Stimulated activated CD4-positive, alpha-beta T cell treated with anti-CD3 and anti-CD28 coated beads, TNF-alpha, amount 100 ng/mL, for 24 hours (primary cell): ENCODE results near the gene SYNPO.

Experiments used
- DNase-seq, 3 experiments: peaks; one replicate each; pipeline ENCODE4 v3.0.0-alpha.2; 2020; ENCODE audit warnings: low read depth in 3 of 3

Gene SYNPO, protein sequence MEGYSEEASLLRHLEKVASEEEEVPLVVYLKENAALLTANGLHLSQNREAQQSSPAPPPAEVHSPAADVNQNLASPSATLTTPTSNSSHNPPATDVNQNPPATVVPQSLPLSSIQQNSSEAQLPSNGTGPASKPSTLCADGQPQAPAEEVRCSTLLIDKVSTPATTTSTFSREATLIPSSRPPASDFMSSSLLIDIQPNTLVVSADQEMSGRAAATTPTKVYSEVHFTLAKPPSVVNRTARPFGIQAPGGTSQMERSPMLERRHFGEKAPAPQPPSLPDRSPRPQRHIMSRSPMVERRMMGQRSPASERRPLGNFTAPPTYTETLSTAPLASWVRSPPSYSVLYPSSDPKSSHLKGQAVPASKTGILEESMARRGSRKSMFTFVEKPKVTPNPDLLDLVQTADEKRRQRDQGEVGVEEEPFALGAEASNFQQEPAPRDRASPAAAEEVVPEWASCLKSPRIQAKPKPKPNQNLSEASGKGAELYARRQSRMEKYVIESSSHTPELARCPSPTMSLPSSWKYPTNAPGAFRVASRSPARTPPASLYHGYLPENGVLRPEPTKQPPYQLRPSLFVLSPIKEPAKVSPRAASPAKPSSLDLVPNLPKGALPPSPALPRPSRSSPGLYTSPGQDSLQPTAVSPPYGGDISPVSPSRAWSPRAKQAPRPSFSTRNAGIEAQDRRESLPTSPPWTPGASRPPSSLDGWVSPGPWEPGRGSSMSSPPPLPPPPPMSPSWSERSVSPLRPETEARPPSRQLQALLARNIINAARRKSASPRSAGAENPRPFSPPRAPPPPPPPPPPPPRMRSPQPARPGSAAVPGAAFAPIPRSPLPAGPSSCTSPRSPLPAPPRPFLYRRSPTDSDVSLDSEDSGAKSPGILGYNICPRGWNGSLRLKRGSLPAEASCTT

DNA sequence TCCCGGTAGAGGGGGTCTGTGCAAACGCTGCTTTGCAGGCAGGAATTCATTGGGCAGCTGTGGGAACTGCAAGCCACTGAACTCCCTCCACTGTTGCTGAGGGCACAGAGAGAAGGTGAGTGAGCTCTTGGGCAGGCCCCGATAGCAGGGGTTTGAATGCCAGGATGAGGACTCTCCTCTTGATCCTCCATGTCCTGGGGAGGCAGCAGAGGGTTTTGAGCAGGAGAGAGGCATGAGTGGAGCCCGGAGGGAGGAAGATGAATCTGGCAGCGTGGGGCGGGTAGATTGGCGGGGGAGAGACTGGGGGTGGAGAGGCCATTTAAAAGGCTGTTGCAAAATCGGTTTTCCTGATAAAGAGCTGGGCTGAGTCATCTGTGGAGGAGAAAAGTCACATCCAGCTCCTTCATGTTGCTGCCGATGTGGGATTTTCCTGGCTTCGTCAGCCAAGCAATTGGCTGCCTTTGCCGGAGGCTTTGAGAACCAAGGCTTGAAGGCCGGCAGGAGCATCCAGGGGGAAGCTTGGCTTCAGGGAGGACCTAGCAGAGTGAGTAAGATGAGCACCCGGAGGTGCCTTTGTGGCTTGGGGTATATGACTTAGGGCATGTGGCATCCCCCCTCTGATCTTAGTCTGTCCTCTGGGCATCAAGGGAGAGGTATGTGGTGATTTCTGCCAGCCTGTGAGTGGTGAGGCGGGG lies at the start of gene SYNPO:
TSS of gene SYNPO (plus strand) at position 350 of the 695 bp plus-strand sequence. CDS start 7,616 bp downstream, outside the sequence.
- no peak for DNase-seq

DNA sequence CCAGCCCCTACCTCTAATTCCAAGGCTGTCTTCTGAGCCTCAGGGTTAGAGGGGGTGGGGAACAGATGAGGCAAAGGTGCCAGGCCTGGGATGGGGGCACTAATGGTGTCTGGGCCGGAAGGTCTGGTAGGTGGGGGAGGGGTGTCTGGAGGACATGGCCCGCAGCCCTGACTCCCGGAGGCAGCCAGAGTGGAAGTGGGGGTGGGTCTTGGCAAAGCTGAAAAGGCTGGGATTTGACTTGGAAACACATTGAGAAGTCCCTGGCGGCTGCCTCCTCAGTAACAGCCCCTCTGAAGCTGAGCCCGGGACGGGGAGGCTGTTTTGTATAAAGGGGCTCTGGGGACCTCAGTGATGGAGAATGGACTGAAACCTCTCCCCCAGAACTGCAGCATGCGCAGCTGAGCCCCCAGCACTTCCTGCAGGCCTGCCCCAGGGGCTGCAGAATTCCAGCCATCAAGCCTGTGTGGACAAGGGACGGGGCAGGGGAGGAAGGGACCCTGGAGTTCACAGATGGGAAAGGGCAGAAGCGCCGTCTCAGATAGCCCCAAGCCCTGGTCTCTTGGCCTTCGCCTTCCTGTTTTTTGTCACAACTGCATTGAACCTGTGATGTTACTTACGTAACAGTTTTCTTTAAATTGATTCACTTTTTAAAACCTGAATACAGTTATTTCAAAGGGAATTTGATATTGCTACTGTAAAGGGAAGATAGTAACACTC lies 49.3 kb upstream of the SYNPO start:
- DNase-seq = no peak

DNA sequence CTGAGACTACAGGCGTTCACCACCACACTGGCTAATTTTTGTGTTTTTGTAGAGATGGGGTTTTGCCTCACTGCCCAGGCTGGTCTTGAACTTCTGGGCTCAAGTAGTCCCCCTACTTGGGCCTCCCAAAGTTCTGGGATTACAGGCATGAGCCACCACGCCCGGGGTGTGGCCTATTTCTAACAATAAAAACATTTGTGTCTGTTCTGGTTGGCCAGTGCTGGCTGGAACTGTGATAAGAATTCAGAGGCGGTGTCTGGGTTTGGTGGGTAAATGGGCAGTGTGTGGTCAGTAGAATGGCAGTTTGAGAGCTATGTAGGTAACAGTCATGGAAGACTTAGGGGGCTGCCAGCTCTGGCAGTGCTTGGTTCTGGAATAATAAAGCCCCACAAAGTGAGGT lies 46.9 kb upstream of the SYNPO start:
- DNase-seq = no peak

DNA sequence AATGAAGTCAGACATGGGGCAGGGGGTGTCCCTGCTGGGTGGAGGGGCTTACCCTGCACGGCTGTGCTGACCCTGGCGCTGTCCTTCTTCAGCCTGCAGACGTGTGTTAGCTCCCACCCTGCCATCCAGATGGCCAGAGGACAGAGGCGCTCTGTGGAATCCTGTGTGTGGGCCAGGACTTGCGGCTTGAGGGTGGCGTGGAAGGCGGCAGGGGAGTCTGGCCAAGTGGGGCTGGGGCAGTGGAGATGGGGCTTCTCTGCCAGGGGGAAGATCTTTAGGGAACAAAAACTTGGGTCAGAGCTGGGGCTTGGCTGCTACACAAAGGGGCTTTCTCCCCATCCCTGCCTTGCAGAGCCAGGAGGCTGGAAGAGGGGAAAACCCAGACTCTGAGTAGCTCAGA lies 46.5 kb upstream of the SYNPO start:
- DNase-seq = no peak

DNA sequence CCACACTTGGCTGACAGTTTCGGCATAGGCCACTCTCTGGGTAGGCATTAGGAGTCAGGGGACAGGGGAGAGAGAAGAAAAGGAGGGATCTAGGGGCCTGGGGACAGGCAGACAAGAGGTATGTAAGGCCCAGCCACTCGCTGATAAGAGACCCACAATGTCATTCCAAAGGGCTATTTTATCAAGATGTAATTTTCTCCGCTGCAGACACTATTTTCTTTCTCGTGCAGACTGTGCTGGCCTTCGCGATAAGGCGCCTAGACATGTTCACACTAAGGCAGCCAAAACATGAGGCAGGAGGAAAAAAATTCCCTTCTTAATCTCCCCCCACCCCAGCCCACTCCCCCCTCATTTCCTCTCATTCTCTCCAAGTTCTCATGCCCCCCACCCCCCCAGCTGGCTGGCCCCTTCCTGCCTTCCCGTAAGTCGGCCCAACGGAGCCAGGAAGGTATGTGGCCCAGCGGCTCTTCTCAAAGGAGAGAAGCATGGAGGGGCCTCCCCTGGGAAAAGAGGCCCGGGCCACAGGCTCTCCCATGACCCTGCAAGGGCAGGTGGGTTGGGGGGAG lies 44.9 kb upstream of the SYNPO start:
- DNase-seq = no peak

DNA sequence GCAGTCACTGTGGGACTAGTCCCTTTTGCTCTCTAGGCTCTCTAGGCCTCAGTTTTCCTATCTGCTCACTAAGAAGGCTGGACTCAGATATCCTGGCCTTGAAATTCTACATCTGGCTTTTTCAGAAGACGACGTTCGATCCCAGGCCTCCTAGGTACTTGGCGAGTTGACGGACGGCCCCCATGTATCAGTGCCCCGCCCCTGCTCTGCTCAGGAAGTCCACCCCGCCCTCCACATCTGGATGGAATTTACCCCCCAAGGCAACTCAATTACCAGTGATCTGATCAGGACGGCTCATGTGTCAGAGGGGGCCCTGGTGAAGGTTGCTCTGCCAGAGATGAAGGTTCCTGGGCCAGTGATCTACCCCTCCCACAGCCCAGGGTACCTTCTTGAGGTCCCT lies 44.1 kb upstream of the SYNPO start:
- no peak for DNase-seq

DNA sequence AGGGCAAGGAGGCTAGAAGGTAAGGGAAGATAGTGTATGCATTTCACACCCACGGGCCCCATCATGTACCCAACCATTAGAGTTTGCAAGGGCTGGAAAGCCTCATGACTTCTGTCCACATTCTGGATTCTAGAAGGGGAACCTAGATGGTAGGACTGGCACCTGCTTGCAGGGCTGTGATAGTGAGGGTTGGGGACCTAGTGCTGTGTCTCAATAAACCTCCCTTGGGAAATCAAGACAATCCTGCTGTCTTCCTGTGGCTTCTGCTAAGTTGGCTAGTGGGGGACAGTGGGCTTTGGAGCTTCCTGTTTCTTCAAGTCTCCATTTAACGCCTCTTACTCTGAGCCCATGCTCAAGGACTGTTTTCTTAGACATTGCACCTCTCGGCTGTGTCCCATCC lies 43.6 kb upstream of the SYNPO start:
- DNase-seq = no peak

DNA sequence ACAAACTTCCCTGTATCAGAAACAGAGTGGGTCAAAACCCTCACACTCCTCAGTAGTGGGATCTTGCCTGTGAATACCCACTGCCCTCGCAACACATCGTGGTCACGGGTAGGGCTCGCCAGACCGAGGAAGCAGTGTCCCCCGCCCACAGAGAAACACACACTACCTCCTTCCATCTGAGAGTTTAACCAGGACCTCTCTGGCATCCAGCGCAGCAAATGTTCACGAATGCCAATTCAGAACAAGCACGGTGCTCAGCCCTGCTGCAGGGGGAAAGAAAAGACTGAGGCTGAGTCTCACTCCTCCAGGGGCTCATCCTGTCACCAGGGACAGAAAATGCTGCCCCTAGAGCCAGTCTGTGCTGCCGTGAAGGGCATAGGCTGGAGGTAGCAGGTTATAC lies 42.5 kb upstream of the SYNPO start:
- DNase-seq = no peak

DNA sequence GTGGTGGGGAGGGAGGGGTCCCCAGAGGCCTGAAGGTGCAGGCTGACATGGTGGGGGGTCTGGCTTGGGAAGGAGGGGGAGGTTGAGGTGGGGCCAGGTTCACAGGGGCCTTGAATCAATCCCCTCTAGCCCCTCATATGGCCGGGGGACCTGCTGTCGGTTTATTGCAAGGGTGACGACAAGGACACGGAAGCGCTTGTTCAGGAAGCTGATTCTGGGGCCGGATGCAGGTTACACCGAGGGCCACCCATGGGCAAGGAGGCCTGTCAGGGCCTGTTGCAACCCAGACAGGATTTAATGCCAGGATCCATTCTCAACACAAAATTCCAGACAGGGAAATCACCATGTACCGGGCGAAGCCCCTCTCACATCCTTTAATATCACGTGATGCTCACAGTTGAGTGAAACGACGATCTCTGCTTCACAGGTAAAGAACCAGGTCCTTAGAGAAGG lies 41.6 kb upstream of the SYNPO start:
- no peak for DNase-seq

DNA sequence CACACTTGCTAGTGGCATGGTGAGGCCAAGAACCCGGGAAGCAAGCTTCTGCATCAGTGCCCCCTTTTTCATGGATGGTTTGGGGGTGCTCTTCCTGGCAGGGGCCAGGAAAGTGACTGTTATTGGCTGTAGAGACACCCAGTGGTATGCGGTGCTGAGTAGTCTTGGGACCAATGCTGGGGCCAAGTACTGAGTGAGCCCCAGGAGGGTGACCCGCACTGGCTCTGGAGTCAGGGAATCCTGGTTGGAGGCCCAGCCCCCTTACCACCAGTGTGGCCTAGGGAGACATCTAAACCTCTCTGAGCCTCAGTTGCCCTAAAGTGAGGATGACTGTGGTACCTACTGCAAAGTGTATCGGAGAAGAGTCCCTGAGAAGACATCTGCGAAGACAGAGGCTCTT lies 41.2 kb upstream of the SYNPO start:
- DNase-seq = no peak

DNA sequence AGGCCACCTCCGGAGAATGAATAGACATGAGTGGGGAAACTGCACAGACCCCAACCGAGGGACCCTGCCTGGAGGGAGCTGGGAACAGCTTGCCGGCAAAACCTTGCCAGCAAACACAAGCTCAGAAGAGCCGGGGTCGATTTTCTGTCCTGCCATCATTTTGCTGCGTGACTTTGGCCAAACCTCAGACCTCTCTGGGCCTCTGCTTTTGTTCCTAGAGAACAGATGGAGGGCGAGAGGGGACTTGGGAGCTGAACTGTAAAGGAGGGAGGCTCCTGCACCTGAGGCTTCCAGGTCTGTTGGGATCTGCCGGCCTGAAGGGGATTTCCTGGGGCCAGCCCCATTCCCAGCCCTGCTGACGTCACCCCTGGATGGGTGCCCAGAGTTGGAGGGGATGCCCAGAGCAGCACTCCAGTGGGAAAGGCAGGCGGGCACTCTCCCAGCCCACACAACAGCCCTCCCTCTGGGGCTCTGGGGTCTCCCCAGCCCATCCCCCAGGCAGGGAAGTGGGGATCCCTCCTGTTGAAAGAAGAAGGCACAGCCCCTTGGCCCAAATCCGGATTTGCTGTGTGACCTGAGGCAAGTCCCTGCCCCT lies 40.4 kb upstream of the SYNPO start:
- DNase-seq = no peak

DNA sequence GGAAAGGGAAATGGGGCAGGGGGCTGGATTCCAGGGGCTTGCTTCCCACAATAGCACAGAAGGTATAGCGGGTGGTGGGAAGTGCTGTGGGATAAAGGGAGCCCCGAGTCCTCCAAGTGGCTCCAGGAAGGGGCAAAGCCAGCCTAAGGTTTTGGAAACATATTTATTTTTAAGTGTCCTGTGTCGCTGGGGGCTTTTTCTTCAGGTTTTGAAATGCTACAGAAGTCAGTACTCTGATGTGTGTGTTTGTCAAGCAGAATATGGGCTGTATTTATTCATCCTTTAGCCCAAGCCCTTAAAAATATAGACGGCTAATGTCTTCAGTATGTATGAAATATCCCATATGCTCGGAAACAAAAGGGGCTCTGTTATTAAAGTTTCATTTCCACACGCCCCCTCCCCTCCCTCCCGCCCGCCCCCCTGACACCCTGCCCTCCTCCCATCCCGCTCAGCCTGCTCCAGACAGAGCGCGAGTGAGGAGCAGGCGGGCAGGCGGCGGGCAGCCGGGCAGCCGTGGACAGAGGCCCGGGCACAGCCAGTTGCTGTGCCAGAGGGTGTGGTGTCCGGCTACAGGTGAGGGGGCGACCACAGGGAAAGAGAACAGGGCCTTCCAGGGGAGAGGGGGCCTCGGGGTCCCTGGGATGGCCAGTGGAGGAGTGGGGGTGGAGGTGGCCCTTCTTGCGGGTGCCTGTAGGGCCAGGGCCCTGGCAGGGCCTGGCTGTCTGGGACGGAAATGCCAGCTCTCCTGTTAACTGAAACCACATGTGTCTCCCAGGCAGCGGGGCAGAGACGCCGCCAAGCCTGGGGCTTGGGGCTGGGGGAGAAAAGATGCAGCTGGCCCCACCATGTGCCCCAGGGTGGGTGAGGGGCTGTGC lies 39.6 kb upstream of the SYNPO start:
- no peak for DNase-seq

DNA sequence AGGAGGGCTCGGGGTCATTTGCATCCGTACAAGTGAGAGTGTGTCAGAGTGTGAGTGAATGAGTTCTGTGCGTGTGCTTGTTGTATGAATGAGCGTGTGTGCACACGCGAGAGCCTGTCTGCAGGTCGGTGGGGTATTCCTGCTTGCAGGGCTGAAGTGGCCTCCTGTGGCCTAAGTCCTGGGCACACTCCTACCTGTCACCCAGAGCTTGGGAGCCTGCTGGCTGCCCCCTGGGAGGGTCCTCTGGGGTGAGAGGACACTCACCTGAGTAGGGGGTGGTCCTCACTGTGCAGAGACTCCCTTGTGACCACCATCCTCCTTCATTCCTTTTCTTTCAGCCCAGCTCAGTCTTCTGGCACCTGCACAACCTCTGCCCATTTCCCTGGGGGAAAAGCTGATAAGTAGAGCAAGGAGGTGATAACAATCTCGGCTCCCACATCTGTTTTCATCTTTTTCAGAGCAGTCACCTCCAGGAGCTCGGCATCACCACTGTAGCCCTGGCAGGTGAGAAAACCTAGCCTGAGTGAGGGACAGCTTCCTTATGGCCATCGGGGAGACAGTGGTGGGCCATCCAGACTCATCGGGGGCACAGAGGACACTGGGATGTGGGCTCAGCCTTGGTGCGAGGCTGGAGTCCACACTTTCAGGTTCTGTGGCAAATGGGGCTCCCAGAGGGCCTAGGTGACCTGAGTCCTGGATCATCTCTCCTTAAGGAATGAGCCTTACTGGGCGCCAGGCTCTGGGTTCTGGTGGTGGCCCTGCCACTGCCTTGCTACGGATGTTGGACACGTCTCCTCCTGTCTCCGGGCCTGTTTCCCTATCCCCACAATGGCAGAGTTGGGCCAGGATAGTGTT lies 38.7 kb upstream of the SYNPO start:
- DNase-seq = no peak

DNA sequence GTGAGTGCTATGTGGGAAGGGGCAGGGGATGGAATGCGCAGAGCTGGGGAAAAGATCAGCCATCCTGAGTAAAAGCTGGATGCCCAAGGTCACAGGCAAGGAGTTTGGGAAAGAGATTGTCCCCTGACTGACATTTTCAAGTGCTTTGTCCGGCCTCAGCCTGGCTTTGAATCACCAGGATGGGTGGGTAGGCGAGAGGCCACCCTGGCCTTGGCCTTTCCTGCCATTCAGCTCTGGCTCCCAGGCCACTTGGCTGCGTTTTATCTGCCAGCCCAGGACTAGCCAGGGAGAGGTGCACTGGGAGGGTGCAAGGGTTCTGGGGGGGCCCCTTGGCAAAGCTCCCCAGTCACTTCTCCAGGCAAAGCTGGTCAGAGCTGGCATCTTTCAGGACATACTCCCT lies 37.4 kb upstream of the SYNPO start:
- DNase-seq = no peak

DNA sequence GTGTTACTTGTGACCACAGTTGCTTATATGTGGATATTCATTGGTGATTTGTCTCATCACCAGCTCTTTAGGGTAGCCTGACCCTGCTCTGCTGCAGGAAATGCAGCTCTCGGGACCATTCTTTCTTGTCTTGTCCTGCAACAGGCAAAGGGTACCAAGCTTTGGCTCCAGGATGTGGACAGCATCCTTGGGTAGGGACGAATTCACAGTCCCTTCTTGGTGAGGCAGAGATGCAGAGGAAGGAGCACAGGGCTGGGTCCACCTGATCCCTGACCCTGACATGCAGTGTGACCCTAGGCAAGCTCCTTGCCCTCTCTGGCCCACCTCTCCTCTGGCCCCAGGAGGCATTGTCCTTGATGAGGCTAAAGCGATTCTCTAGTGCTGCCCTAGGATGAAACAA lies 37.0 kb upstream of the SYNPO start:
- no peak for DNase-seq

DNA sequence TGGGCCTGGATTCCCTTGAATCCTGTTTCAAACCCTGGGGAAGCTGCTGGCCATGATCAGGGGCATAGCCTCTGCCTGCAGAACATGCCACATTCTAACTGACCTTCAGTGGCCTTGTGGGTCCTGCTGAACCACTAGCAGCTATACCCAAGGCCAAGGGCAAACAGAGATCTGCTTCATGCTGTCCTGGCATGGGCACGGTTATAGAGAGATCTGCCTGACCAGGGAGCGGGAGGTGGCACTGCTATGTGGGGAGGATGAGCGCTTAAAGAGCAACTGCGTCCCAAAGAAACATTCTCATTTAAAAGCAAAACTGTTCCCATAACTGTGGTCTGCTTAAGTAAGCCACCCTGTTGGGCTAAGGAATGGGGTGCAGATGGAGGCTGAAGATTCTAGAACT lies 36.5 kb upstream of the SYNPO start:
- DNase-seq = no peak

DNA sequence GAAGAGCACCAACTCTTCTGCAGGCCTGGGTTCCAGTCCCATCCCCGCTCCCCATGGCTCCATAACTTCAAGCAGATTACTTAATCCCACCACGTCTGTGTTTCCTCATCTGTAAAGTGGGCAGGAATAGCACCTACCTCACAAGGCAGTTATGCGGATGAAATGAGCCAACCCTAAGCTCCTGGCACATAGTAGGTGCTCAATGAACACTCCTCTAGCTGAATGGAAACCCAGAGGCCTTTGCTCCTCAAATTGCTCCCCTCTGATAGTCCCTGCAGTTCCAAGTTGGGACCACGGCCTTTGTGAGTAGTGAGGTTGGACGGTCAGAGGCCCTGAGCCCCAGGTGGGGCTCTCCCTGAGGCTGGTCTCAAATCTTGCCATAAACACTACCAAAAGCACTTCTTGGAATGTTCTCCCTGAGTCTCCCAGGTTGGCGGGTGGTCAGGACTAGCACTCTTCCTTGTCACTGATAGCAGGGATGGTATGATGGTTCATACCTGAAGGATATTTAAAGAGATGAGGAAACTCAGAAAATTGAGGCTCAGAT lies 35.5 kb upstream of the SYNPO start:
- no peak for DNase-seq

DNA sequence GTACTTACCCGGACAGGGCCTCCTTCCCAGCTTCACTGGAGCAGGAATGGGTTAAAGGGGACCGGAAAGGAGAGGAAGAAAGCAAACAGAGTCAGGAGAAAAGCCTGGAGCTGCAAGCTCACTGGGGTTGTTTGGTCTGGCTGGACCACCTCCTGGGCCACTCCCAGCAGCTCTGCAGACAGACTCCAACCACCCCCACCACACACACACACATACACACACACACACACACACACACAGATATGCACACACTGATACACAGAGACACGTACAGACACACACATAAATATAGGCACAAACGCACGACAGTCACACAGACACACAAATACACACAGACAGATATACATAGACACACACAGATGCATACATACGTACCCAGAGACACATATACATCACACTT lies 34.9 kb upstream of the SYNPO start:
- DNase-seq = no peak

DNA sequence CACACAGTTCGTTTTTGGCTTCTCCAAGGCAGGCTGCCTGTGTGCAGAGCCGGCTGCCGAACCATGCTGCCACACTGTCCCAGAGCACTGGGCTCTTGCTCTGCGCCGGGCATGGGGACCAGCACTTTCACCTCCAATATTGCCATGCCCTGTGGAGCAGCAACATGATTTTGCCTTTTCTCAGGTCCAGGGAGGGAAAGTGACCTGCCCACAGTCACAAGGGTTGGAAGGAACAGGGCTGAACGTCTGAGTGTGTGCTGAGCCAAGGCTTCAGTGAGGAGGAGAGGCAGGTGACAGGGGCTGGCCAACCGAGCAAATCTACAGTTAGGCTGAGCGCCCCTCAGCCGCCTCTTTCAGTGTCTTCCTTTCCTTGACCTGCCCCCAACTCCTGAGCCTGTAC lies 34.0 kb upstream of the SYNPO start:
- DNase-seq = no peak
